Glomerular visceral epithelial cell (primary cell): ENCODE measurements around the gene TASL.
A peak's percentile ranks its signal among the peaks of the same experiment; 100 is the strongest.
"Not testable (repeated sequence)": the region's sequence is repeated elsewhere in the genome, so short reads cannot be mapped to it uniquely, and the experiment has no call there.

ENCODE experiments used
- DNase-seq: peaks from one replicate; pipeline ENCODE4 v3.0.0-alpha.2; 2016; ENCODE audit errors: extremely low spot score

TASL gene

DNA sequence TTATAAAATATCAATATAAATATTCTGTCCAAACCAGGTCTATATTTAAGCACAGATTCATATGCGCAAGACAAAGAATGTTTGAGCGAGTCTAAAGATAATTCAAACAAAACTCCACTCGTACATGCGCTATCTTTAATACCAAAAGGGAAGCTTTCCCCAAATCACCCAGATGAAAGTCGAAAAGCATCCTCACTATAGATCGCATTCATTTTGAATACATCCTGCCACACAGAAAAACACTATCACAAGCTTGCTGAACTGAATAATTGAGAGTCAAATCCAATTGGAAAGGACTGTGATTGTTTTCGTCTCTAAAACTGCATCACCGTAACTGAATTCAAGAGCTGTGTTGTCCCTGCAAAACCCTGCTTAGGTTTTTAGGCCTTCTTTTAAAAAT, 685 bp downstream of the TASL start:
- DNase-seq, result no peak

DNA sequence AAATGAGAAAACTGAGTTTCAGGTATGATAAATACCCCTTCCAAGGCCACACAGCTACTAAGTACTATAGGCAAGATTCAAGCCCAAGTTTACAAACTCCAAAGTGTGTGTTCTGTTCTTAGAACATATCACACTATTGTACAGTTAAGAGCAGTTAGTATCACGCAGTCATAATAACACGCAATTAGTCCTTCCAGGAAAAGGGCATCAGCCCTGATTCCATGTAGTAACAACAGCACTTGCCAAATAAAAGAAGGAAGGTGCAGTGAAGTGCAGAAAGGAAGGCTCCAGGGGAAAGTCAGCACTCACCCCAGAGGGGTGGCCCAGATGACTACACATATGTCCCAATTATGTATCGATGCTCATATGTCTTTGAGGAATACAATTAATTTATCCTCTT, 4.4 kb downstream of the TASL start:
- no peak for DNase-seq

DNA sequence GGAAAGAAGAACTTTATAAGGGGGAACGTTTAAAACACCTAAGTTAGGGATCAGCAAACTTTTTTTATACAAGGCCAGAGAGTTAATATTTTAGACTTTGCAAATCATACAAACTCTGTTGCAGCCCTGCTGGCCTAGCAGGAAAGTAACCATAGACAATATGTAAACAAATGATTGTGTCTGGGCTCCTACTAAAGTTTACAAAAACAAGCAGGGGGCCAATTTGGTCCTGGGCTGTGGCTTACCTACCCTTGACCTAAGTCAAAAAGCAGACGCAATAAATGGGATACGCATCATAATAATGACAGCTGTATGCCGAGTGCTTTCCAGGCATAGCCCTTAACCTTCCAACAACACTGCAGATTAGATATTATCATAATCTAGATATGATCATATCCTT, 4.9 kb downstream of the TASL start:
- no peak for DNase-seq

DNA sequence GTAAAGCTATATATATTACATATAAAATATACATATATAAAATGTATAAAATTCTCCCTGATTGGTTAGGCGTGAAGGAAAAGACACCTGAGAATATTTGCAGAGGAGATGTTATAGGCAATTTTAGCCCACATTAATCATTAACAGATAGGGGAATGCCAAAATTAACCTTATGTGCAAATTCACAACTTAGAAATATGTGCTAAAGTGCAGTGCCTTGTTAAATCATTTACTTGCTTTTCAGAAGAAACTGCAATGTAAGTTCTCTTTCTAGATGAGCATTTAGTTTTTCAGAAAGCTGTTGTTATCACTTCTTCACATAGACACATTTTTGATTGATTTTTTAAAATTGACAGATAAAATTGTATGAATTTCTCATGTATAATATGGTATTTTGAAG, 5.6 kb downstream of the TASL start:
- DNase-seq, result peak; percentile 17

DNA sequence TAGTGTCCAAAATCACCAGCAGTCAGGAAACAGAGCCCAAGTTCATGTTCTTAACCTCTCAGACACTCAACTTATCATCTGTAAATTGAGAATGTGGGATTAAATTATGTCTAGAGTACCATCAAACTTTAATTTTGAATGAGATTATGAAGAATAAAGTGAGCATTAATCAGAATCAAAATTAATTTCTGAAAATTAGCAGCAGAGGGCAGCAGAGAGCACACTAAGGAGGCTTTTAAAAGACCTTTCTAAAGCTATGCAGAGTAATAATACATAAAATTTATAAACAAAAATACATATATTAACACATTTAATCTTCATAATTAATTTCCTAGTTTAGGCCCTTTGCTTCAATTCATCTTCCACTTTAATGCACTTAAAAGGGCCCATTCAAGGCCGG, 7.1 kb downstream of the TASL start:
- peak; percentile 29 for DNase-seq

DNA sequence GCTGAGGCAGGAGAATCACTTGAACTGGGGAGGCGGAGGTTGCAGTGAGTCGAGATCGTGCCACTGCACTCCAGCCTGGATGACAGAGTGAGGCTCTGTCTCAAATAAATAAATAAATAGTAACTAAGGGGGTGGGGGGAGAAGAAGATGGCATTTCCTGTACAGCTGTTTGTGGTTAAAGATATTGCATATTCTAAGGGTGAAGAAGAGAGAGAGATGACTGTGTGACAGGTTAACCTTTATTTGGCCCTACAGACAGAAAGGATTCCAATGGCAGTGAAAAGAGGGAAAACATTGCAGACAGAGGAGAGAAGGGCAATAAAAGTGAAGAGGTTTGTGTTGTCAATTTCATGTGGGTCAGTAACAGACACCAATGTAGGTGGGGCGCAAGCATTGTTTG, 9.4 kb downstream of the TASL start:
- peak; percentile 41 for DNase-seq

DNA sequence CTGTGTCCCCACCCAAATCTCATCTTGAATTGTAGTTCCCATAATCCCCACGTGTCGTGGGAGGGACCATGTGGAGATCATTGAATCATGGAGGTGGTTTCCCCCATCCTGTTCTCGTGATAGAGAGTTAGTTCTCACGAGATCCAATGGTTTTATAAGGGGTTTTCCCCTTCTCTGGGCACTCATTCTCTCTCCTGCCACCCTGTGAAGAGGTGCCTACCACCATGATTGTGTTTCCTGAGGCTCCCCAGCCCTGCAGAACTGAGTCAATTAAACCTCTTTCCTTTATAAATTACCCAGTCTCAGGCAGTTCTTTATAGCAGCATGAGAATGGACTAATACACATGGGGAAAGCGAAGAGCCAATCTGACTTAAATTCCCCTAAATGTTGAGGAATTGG, 14.5 kb downstream of the TASL start:
- DNase-seq, result not testable (repeated sequence)

DNA sequence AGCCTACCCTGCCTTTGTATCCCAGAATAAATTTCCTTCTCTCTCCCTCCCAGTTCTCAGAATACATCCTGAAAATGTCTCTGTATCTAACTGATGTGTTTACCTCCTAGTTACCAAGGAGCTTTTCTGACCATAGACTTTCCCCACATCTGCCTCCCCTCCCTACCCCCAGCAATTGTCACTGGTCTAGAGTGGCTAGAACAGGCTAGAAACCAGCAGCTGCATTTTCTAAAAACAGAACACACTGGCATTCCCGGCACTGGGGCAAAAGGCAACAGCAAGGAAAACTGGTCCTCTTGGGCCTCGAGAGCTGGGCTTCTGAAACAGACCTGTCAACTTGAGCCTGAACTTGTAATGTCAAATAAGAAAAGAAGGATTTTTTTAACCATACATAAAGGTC, 16.4 kb downstream of the TASL start:
- DNase-seq, result no peak

DNA sequence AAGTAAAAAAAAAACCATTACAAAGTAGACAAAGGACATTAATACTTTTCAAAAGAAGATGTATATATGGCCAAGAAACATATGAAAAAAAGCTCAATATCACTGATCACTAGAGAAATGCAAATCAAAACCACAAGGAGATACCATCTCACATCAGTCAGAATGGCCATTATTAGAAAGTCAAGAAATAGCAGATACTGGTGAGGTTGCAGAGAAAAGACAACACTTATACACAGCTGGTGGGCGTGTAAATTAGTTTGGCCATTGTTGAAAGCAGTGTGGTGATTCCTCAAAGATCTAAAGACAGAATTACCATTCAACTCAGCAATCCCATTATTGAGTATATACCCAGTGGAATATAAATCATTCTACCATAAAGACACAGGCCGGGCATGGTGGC, 39.3 kb downstream of the TASL start:
- no peak for DNase-seq

DNA sequence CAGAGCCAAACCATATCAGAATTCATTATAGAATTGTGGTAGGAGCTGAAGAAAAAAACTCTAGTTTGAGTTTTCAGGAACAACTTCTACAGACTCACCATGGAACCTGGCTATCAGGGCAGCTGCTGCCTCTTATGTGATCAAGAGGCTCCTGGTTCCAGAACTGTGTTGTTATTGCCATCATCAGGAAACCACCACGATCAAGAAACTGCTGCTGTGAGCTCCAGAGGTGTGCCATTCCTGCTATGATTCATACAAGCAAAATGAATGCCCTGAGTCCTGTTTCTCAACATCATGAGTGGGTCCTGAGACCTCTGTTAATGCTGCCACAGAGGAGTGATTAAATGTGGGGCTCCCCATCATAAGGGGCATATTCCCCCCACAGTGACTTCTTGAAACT, 43.7 kb downstream of the TASL start:
- DNase-seq, result no peak

DNA sequence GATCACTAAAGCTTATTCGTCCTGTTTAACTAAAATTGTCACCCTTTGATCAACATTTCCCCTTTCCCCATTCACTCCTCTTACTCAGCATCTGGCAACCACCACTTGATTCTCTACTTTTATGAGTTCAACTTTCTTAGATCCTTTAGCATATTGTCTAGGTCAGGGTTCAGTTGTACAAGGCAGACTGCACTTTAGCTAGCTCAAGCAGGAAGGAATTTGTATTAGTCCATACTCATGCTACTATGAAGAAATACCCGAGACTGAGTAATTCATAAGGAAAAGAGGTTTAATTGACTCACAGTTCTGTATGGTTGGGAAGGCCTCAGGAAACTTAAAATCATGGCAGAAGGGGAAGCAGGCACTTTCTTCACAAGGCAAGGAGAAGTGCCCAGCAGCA, 44.3 kb downstream of the TASL start:
- no peak for DNase-seq

DNA sequence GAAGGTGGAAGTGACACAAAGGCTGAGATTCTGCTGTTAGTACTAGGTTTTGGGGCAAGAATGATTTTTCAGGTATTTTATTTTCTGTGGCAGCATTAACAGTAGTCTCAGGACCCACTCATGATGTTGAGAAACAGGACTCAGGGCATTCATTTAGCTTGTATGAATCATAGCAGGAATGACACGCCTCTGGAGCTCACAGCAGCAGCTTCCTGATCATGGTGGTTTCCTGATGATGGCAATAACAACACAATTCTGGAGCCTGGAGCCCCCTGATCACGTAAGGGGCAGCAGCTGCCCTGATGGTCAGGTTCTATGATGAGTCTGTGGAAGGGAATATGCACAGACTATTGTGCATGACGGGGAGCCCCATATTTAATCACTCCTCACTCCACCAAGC, 47.0 kb downstream of the TASL start:
- DNase-seq, result peak; percentile 5

DNA sequence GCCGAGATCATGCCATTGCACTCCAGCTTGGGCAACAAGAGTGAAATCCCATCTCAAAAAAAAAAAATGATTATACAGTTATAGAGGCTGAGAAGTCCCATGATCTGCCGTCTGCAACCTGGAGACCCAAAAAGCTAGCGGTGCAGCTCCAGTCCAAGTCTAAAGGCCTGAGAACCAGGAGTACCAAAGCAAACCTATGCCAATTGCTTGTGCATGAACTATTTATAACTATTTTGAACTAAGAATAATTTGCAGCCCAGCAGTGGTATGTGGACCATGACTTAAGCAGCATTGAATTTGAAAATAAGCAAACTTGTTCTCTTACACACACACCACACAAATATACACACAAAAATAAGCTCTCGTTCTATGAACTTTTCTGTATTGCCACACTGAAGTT, 51.8 kb downstream of the TASL start:
- DNase-seq, result no peak

DNA sequence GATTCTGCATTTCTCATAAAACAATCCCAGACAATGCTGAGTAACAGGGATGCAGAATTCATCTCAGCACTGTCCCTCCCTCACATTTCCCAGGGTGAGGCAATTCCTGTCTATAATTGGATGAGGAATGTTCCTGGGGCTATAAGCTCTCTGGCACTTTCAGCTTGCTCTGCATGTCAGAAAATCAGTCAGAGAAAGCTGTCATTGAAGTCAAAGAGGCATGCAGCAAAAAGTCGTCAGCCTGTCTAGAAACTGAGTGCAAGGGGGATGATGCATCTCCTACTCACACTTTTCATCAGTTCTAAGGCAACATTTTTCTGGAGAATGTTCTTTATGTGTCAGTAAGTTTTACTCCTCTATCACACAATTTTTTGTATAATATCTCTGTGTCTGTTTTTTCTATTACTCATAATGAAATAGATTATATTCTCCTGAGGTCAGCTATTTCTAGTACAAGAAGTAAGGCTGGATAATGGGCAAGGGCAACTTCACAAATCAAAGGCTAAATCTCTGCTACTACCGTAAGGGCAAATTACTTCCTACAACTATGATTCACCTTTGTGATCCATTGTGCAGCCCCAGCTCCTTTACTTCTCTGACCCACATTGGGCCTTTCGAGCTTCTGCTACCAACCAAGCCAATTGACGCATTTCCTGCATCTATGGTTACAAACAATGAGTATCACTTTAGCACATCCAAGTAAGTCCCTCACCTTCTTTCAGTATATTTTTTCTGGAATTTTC, 56.0 kb downstream of the TASL start:
- peak; percentile 1 for DNase-seq

DNA sequence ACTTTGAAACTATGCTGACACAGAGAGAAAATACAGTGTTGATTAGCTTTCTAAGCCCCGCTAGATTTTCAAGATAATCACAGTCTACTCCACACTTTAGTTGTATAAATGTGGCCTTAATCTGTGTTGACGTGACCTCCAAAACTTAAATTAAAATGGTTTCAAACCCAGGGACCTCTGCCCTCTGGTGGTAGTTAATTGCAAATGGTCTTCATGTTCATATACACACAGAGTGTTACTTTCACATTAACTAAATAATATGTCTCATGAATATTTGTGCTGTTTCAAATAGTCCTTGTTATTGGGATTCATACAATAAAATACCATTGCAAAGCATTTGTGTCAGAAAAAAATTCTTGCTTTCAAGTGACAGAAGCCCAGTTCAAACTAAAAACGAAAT, 64.3 kb downstream of the TASL start:
- no peak for DNase-seq
